GM19452 (cell line): ENCODE data around the gene TYW1.
"Not testable (repeated sequence)": the region's sequence is repeated elsewhere in the genome, so short reads cannot be mapped to it uniquely, and the experiment has no call there.

ENCODE experiments used
- ATAC-seq: cut with Tn5 transposase; IDR thresholded peaks from one replicate; pipeline ENCODE4 v1.9.1; 2021; ENCODE audit not compliant: unreplicated experiment

TYW1 gene

GRCh38 chr7:66994691-66995049, 2.0 kb upstream of the TYW1 start:
- peak; percentile 35 for ATAC-seq

GRCh38 chr7:66995050-66995776, 1.4 kb upstream of the TYW1 start, which contains the start of gene SBDS:
Gene SBDS, minus strand, starts transcription at chr7:66995586. Its CDS starts 169 bp downstream, at chr7:66995417.
- ATAC-seq, result peak; percentile 64

GRCh38 chr7:67000601-67001258, 4.1 kb downstream of the TYW1 start:
- not testable (repeated sequence) for ATAC-seq

GRCh38 chr7:67004145-67004544, 7.5 kb downstream of the TYW1 start:
- not testable (repeated sequence) for ATAC-seq

- no peak for ATAC-seq
Observed at GRCh38 chr7:67006965-67007364, 10.3 kb downstream of the TYW1 start.

- ATAC-seq, result no peak
Observed at GRCh38 chr7:67008260-67008659, 11.6 kb downstream of the TYW1 start.

- ATAC-seq, result not testable (repeated sequence)
Observed at GRCh38 chr7:67009677-67010076, 13.0 kb downstream of the TYW1 start.

GRCh38 chr7:67014076-67014622, 17.5 kb downstream of the TYW1 start:
- not testable (repeated sequence) for ATAC-seq

GRCh38 chr7:67017971-67018370, 21.3 kb downstream of the TYW1 start:
- not testable (repeated sequence) for ATAC-seq

- no peak for ATAC-seq
Observed at GRCh38 chr7:67018940-67019339, 22.3 kb downstream of the TYW1 start.

GRCh38 chr7:67019562-67020390, 23.1 kb downstream of the TYW1 start:
- ATAC-seq, result no peak

- no peak for ATAC-seq
Observed at GRCh38 chr7:67021260-67021659, 24.6 kb downstream of the TYW1 start.

- ATAC-seq, result no peak
Observed at GRCh38 chr7:67022511-67022910, 25.9 kb downstream of the TYW1 start.

- ATAC-seq, result not testable (repeated sequence)
Observed at GRCh38 chr7:67025459-67025858, 28.8 kb downstream of the TYW1 start.

- not testable (repeated sequence) for ATAC-seq
Observed at GRCh38 chr7:67031685-67032084, 35.1 kb downstream of the TYW1 start.

GRCh38 chr7:67033251-67033650, 36.6 kb downstream of the TYW1 start:
- ATAC-seq, result no peak

GRCh38 chr7:67036432-67037395, 40.1 kb downstream of the TYW1 start:
- ATAC-seq, result not testable (repeated sequence)

- ATAC-seq, result not testable (repeated sequence)
Observed at GRCh38 chr7:67040832-67041231, 44.2 kb downstream of the TYW1 start.

- ATAC-seq, result not testable (repeated sequence)
Observed at GRCh38 chr7:67042781-67043558, 46.3 kb downstream of the TYW1 start.
